ENCODE measurements around the gene ATOSA.

The ATOSA gene

DNA sequence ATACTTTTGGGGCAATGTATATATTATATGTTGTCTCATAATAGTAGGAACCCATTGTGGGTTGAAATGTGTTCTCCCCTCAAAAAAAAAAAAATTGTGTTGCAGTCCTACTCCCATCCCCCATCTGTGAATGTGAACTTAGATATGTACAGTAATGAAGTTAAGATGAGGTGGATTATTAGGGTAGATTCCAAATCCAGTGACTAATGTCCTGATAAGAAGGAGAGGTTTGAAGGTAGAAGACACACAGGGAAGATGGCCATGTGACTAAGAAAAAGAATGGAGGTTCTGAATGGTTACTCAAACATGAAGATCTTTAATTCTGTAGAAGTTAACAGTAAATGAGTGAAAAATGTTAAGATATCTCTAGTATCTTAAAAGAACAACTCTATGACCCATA is 3.0 kb upstream of the ATOSA start:
- no peak for DNase-seq (ENCODE audit: low read depth in 3 of 3)

DNA sequence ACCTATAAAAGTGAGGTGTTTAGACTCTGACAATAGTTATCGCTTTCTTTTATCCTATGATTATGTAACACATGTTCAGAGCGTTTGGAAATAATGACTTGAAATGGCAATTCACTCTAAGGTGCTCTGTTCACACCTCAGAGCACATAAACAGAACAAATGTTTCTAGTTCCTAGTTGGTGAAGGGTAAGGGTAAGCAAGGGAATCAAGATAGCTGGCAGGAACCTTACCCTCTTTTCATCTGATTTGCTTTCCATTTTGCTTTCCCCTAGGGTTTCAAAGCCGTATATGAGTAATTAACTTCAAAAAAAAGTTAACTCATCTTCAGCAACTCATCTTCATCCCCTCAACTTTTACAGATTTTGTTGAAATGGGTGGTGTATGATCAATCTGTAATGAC is 2.3 kb upstream of the ATOSA start:
- DNase-seq (ENCODE audit: low read depth in 3 of 3), result no peak

DNA sequence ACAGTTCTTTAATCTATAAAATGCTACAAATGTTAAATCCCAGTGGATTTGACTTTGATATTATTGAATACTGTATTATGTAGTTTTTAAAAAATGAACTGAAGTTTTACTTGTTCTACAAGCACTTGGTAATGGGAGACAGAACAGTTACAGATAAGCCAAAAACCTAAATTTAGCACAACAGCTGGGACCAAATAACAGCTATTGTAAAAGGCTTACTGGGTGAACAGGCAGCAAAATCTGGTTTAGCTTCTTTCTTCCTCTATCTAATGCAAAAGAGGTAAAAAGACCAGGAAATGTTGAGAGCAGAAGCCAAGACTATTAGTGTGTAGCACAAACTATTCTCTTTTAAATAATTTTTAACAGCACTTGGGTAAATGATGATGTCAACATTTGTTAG is 1.6 kb upstream of the ATOSA start:
- no peak for DNase-seq (ENCODE audit: low read depth in 3 of 3)

DNA sequence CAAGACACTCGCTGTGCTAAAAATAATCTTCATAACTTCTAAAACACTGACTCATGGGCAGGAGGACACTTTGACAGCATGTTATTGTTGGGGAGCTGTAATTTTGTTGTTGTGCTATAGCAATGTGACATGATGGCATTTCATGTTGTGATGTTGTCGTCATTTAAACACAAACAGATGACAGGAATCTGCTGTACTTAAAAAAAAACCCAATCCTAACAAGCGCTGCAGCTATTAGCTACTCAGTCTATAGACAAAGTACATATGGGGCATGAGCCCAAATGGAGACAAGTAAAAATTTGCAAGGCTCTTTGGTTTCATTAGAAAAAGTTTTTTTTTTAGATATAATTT is 828 bp upstream of the ATOSA start:
- DNase-seq (ENCODE audit: low read depth in 3 of 3), result no peak

DNA sequence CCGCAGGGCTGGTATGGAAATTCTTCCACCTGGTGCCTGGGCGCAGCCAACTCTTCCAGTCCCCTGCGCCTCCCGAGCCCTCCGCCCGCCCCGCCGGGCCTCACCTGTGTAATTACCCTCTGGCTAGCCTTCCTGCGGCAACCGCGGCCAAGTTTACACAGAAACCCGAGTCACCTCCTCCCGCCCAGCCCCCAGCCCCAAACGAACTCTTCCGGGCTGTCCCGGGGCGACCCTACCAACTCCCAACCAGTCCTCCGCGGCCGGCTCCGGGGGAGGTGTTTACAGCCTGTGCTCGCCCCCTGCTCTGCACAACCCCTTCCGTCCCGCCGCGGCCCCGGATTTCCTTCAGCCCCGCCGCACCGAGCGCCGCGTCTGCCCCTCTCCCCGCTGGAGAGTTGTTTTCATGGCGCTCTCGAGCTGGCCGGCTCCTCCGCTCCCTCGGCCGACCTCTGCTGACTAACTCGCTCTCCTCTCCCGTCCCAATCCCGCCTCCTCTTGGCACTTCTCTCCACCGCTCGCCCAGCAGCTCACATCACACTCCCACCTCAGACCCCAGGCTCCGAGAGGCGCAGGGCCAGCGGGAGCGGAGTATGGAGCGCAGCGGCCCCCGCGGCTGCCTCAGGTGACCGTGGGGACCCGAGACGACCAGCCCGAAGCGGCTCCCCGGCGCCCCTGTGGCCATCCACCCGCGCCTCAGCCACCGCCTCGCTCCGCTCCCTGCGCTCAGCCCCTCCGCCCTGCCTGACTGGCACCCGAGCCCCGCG is 538 bp downstream of the ATOSA start:
- DNase-seq (ENCODE audit: low read depth in 3 of 3), result peak; percentile 12 to 26 (median 17)

DNA sequence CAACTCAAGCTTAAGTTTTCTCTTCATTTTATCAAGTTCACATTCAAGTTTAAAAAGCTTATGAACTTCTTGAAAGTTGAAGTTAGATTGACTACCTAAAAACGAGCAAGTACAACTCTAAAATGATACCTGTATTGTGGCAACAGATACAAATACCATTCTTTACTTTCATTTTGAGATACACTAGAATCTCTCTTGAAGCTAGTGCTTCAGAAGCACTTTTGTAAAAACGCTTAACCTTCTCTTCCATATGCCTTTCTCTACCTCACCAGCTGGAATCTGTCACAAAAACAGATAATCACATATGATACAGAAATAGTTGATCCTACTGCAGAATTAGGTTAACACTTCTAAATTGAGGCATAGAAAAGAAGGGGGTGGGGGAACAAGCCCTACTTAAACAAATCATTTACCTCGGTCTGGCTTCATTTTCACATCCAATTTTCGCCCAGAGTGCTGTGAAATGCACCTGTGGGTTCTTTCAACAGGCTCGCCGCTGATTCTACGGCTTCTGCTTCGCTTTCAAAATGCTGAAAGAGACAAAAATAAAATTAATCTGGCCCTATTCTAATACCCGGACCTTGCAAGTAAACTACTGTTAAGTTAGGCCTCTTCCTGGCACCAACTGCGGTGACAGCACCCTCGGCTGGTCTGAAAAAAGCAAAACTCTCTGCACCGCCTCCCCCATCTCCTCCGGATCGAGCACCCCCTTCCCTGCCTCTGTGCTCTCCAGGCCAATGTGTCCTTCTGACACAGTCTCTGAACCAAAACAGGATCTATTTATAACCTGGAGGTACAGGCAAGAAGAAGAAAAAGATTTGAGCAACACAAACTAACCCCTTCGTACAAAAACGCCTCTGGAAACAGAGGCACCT is 1.4 kb downstream of the ATOSA start:
- peak; percentile 12 to 18 (median 15) for DNase-seq (ENCODE audit: low read depth in 3 of 3)

DNA sequence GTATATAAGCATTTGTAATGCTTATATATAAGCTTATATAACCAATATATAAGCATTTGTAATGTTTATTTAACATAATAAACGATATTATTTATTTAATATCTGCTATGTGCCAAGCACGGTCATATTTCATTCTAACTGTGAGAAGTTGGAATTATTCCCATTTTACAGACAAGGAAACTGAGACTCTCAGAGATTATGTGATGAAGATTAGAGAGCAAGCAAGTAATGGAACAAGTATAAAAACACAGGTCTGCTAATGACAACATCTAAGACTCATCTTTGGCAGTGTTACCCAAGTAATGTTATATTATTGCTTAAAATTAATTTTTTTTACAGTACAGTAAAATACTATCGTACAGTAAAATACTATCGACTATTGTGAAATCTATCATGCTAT is 4.4 kb downstream of the ATOSA start:
- no peak for DNase-seq (ENCODE audit: low read depth in 3 of 3)

DNA sequence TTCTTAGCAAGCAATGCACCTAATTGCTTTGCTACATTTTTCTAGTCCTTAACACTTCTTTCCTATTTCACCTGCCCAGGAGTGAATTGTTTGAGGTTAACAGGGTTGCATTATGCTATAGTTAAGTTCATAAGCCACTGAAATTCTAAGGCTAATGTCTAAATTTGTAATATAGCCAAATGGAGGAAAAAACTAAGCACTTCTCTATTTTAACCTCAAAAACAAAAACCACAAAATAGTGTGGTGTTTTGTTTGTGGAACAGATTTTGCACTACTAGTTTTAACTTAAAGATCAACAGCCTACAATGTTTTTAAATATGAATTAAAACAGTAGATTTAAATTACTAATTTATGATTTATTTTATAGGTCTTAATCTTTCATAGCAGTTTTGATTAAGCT is 5.5 kb downstream of the ATOSA start:
- DNase-seq (ENCODE audit: low read depth in 3 of 3), result no peak

DNA sequence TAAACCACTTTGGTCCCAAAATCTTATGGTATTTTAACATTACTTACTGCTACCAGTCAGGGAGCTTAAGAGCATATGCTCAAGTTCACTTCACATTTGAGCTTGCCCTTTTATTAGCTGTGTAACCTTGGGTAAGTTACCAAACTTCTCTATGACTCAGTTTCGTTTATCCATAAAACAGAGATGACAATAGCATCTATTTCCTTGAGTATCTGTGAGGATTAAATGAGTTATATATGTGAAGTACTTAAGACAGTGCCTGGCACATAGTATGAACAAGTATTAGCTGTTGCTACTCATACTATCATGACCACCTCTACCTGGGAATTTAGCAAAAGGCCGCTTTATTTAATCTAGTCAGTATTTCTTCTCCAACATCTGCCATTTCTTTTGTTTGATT is 5.9 kb downstream of the ATOSA start:
- no peak for DNase-seq (ENCODE audit: low read depth in 3 of 3)

DNA sequence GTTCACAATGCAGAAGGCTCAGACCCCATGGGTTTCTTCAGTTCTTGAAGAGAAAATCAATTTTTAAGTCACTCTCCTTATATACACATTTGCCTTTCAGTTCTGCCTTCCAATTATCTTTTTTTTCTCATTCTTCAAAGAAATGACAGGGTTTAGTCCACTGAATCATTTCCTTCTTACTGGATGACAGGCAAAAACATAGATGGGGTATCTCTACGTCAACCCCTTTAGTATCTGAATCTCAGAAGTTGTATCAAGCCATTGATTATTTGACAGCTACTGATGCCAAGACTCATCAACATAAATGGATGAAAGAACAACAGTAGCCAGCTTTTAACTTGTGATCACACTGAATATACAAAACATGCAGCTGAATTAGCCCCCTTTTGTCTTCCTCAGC is 6.5 kb downstream of the ATOSA start:
- DNase-seq (ENCODE audit: low read depth in 3 of 3), result no peak

DNA sequence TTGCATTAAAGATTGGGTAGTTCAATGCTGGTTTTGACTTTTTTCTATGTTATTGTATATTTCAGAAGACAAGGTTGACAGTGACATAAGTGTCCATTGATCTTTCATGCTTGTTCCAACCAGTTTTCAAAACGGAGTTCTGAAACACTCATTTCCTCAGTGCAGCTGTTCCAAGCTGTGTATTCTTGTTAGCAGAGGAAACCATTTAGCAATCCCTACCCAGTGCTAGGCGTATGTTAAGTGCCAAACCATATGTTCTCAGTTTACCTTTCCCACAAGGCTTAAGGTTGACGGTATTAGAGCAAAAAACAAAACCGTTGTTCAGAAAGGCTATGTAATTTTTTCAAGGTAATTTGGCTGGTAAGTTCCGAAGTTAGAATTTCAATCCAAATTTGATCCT is 9.1 kb downstream of the ATOSA start:
- no peak for DNase-seq (ENCODE audit: low read depth in 3 of 3)

DNA sequence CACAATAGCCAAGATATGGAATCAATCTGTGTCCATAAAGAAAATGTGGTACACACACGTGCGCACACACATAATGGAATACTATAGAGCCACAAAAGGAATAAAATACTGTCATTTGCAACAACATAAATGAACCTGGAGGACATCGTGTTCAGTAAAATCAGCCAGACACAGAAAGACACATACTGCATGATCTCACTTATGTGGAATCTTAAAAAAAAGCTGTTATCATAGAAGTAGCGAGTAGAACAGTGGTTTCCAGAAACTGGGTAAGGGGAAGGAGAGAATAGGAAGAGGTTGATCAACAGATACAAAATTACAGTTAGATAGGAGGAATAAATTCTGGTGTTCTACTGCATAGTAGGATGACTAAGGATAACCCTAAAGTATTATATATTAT is 11.1 kb downstream of the ATOSA start:
- no peak for DNase-seq (ENCODE audit: low read depth in 3 of 3)

DNA sequence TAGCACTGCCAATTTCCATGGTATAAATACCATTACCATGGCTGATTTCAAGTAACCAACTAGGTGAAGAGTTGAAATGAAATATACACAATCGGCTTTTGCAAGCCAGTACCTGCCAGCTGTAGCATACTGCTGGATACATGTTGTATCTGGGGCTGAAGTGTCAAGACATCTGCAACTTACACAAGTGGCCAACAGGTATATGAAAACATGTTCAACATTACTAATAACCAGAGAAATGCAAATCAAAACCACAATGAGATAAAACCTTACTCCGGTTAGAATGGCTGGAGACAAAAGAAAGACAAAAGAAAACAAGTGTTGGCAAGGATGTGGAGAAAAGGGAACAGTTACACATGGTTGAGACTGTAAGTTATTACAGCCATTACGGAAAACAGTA is 11.6 kb downstream of the ATOSA start:
- no peak for DNase-seq (ENCODE audit: low read depth in 3 of 3)

DNA sequence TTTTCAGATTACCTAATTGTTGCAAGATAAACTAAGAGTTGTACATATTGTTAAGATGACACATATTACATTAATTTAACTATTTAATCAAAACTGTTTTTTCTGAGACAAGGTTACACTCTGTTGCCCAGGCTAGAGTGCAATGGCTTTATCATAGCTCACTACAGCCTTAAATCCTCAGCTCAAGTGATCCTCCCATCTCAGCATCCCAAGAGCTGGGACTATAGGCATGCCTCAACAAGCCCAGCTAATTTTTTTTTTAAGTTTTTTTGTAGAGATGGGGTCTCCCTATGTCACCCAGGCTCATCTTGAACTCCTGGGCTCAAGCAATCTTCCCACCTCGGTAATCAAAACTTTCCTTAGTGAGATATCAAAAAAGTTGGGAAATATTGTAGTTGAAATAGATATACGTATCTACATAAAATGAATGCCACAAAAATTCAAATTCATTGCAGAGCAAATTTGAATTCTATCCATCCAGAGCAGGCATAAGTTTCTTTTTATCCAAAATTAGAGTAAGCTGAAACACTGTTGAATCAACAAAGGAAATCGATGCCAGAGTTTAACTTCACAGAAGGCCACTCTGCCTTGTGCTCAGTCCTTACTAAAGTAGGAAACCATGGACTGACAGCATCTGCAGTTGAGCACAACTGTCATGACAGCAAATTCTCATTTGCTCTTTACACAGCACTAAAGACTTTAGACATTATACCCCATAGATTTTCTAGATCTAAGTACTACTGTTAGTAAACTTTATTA is 15.5 kb downstream of the ATOSA start:
- DNase-seq (ENCODE audit: low read depth in 3 of 3), result no peak

DNA sequence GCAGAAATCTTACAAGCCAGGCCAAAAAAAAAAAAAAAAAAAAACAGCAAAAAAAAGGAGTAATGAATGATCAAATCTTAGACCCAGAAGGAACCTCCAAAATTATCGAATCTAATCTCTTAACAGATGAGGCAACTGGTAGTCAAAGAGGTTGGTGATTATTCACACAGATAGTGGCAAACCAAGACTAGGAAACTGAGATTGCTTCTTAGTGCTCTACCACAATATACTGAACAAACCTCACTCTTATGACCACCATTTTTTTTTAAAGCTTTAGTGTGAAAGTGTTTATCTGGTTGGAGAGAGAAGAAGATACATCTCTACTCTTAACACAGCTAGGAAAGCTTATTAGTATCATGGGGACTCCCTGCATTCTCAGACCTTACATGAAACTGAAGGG is 17.3 kb downstream of the ATOSA start:
- DNase-seq (ENCODE audit: low read depth in 3 of 3), result no peak

DNA sequence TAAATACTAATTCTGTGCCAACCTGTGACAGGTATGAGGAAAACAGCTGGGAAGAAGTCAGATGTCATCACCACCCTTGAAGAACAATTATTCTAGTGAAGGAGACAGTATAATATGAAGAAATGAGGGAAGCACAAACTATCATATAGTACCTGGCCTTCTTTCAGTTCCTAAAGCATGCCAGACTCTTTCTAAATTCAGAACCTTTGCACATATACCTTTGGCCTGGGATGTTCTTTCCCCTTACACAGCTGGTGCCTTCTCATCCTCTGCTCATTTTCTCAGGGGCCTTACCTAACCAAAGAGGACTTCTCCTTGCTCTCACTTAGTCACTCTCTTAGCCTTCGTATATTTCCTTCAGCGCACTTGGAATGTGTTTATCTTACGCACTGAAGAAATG is 19.0 kb downstream of the ATOSA start:
- no peak for DNase-seq (ENCODE audit: low read depth in 3 of 3)

DNA sequence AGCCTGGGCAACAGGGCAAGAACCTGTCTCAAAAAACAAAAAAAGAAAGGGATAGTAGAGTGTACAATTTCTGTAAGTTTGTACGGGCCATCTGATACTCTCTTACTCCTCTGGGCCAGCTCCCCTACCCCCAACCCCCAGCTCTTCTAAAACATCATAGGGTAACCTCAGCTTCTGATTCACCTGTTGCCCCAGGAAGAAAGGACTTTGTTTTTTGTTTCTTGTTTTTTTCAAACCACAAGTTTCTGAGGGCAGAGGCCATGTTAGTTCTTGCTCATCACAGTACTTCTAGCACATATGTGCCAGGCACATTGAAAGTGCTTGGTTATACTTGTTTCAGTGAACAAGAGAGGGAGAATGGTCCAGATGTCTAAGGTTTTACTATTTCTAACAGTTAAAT is 20.2 kb downstream of the ATOSA start:
- no peak for DNase-seq (ENCODE audit: low read depth in 3 of 3)

DNA sequence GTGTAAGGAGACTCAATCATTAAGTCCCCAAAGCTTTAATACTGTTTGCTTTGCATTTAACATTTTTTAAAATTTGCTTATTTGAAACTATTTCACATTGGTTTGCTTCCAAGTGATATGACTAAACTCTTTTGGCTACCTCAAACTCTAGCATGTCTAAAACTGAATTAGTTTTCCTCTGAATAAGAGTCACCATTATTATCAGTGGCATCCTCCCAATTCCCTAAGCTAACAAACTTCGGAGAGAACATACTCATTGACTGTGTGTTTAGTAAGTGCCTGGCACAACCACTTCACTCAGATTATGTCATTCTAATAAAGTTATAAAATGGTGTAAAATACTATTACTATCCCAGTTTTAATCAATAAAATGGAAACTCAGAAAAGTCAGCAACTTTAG is 21.9 kb downstream of the ATOSA start:
- no peak for DNase-seq (ENCODE audit: low read depth in 3 of 3)

DNA sequence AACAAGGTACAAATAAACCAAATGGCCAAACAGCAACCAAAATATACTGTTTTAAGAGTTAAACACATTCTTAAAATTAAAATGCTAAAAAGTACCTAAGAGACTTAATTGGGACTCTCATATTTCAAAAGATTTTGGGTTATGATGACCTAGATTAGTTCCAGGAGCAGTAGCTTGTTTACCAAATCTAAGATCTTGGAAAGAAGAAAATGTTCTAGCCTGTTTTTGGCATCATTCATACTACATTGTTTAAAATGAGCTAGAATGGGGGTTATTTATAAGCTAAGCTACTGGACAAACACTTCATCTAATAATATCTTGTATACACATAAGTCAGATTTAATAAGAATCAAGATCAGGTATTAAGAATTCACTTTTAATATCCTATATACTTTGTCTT is 22.8 kb downstream of the ATOSA start:
- no peak for DNase-seq (ENCODE audit: low read depth in 3 of 3)

DNA sequence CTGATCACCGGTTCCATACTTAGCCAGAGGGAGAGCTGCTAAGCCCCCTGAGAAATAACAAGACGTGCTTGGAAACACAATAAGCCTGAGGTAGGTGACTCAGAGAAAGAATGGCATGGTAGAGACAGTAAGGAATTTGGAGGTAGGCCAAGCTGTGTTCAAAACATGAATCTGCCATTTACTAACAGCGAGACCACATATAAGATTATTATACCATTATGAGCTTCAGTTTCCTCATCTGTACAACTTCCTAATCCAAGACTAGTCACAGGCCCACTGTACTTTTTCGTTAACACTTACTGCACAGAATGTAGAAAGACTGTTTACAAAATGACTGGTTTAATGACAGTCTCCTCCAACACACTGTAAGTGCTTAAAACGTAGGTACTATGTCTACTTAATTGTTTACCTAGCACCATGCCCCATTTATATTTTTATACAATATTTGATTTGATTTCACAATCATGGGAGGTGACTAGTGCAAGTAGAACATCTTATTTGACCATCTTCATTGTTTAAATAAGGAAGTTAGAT is 25.7 kb downstream of the ATOSA start:
- DNase-seq (ENCODE audit: low read depth in 3 of 3), result no peak

DNA sequence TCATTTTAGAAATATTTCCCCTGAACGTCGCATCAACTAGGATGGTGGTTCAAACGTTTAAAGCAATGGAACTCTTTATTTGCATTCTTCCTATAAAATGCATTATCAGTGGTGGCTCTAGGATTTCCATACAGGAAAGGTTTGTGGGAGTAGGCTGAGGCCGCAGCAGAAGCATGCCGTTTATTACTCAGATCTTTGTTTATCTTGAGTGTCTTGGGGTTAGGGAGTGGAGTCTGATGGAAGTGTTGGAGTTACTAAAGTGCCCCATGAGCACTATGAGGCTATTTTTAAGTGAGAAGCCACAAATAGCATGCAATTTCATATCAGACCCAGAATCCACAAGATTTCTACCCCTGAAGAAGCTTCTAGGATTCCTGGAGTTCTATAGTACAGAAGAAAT is 26.2 kb downstream of the ATOSA start:
- no peak for DNase-seq (ENCODE audit: low read depth in 3 of 3)

DNA sequence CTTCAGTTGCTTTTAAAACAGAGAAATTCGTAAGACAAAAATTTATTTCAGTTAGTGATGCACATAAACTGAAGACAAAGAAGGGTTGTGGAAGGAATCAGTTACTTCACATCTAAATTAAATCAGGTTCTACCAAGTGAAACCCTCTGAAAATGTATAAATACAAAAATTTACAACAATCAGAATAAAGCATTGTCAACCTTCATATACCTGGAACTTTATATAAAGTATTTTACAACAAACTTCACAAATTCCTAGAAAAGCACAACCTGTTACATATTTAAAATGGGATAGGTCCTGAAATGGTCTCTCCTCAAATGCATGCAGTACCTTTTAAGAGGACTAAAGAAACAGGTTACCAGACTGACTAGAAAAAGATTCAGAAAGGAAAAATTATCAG is 26.9 kb downstream of the ATOSA start:
- DNase-seq (ENCODE audit: low read depth in 3 of 3), result no peak

Data from stimulated activated CD4-positive, alpha-beta T cell treated with anti-CD3 and anti-CD28 coated beads, TNF-alpha, amount 100 ng/mL, for 4 hours (primary cell).